Neutrophil (primary cell): ENCODE measurements around the gene UTS2R.

ENCODE experiments used
- H3K27ac ChIP-seq: fragments of 200-600 bp; sonication (generic); 2 replicates; pipeline ENCODE4 v1.5.1; 2016; ENCODE audit warnings: mild to moderate bottlenecking, moderate library complexity
- H3K27me3 ChIP-seq: fragments of 200-600 bp; sonication (generic); 2 replicates; pipeline ENCODE4 v1.6.0; 2016; ENCODE audit warnings: mild to moderate bottlenecking
- H3K36me3 ChIP-seq: fragments of 200-600 bp; sonication (generic); 2 replicates; pipeline ENCODE4 v1.5.1; 2017
- H3K4me1 ChIP-seq, 2 experiments: fragments of 200-600 bp in 1 of 2; sonication (generic) in 1 of 2; 1 replicate in 1 of 2; 2 replicates in 1 of 2; pipeline versions ENCODE4 v1.5.1 to v1.6.1; 2013 to 2016; ENCODE audit warnings: low read depth in 1 of 2, low read length in 1 of 2, mild to moderate bottlenecking in 1 of 2, moderate library complexity in 1 of 2; ENCODE audit not compliant: control insufficient read depth in 1 of 2, insufficient read depth in 1 of 2
- H3K4me3 ChIP-seq, 2 experiments: fragments of 200-600 bp in 1 of 2; sonication (generic) in 1 of 2; 1 replicate in 1 of 2; 2 replicates in 1 of 2; pipeline ENCODE4 v1.5.1; 2013 to 2016; ENCODE audit warnings: low read depth in 1 of 2, low read length in 1 of 2, mild to moderate bottlenecking in 1 of 2, moderate library complexity in 1 of 2
- H3K9me3 ChIP-seq: fragments of 200-600 bp; sonication (generic); 2 replicates; pipeline ENCODE4 v1.5.1; 2016
- CTCF ChIP-seq: fragments of 200-600 bp; sonication (generic); IDR thresholded peaks from 2 replicates; pipeline ENCODE4 v1.5.1; 2016; ENCODE audit warnings: antibody characterized with exemption

UTS2R gene

GRCh38 chr17:82416771-82417170 lies 45.2 kb downstream of the UTS2R start:
- TF ChIP-seq CTCF = peak; percentile 8
- Histone ChIP-seq H3K9me3 (no peaks in the 10 kb centered on the region), H3K4me3 (no peak overlapping the region), H3K36me3 (no peaks in the 10 kb centered on the region), H3K4me1 (peaks cover 21 to 29% of the 10 kb centered on the region in 2 experiments), H3K27me3 (no peaks in the 10 kb centered on the region), H3K27ac (no peak overlapping the region)

- no peaks in the 10 kb centered on the region for H3K36me3 ChIP-seq
- peak within 1 kb of the TSS; percentile 85 to 93 for H3K4me3 ChIP-seq
- TF ChIP-seq CTCF = peak; percentile 65
- peaks cover 21 to 29% of the 10 kb centered on the region in 2 experiments for H3K4me1 ChIP-seq
- no peaks in the 10 kb centered on the region for H3K9me3 ChIP-seq
- no peaks in the 10 kb centered on the region for H3K27me3 ChIP-seq
- H3K27ac ChIP-seq = peak within 1 kb of the TSS; percentile 87
Observed at GRCh38 chr17:82418001-82418986, 46.7 kb downstream of the UTS2R start, which contains the start of the genes HEXD and OGFOD3. HEXD (plus strand) TSS chr17:82418347; CDS start chr17:82419800, 1,453 bp downstream. OGFOD3 (minus strand) TSS chr17:82418586; CDS start chr17:82418485, 101 bp downstream.

GRCh38 chr17:82419540-82419939 lies 48.0 kb downstream of the UTS2R start:
- H3K36me3 ChIP-seq = no peaks in the 10 kb centered on the region
- H3K27ac ChIP-seq = peak overlapping the region; percentile 87
- no peak for TF ChIP-seq CTCF
- peak overlapping the region; percentile 85 to 93 for H3K4me3 ChIP-seq
- H3K9me3 ChIP-seq = no peaks in the 10 kb centered on the region
- peaks cover 21 to 27% of the 10 kb centered on the region in 2 experiments for H3K4me1 ChIP-seq
- no peaks in the 10 kb centered on the region for H3K27me3 ChIP-seq

GRCh38 chr17:82424001-82424862 lies 52.7 kb downstream of the UTS2R start:
- peak; percentile 72 for TF ChIP-seq CTCF
- no peak overlapping the region for H3K27ac ChIP-seq

GRCh38 chr17:82424863-82425159 lies 53.2 kb downstream of the UTS2R start:
- Histone ChIP-seq H3K4me3 (no peak overlapping the region), H3K27ac (no peak overlapping the region), H3K27me3 (no peaks in the 10 kb centered on the region), H3K9me3 (no peaks in the 10 kb centered on the region), H3K36me3 (no peaks in the 10 kb centered on the region), H3K4me1 (peaks cover 3 to 4% of the 10 kb centered on the region in 2 experiments)
- no peak for TF ChIP-seq CTCF

More at GRCh38 chr17:82424001-82424862, 52.7 kb downstream of the UTS2R start:
- Histone ChIP-seq H3K4me3 (no peak overlapping the region), H3K4me1 (peaks cover 9 to 10% of the 10 kb centered on the region in 2 experiments), H3K36me3 (no peaks in the 10 kb centered on the region), H3K9me3 (no peaks in the 10 kb centered on the region), H3K27me3 (no peaks in the 10 kb centered on the region)
